ENCODE measurements around the gene NRG2.

- TF ChIP-seq RFX5 (IDR thresholded peaks at IDR 0.05; ENCODE audit: low read length) (no peak), CTCF (IDR thresholded peaks at IDR 0.05) (no peak), NFIC (IDR thresholded peaks at IDR 0.05; ENCODE audit: borderline replicate concordance) (no peak), TEAD4 (IDR thresholded peaks at IDR 0.05; ENCODE audit: borderline replicate concordance, insufficient read depth) (no peak), EP300 (IDR thresholded peaks at IDR 0.05; ENCODE audit: borderline replicate concordance in 1 of 2, low read depth in 1 of 2, low read length in 1 of 2) (no peak)
Measured at GRCh38 chr5:139869042-139869790, 173.9 kb downstream of the NRG2 start.
